Transverse colon (tissue), 4 donors: Measurements from ENCODE around the gene EPHA4. TPM values are rescaled to one million over a fixed set of nuclear protein-coding genes. Genes with fewer than 3 reads are reported as not detected.

Source experiments
- DNase-seq: peaks from one replicate; pipeline ENCODE4 v3.0.0-alpha.2; 2019
- H3K27ac ChIP-seq, 4 donors: fragments of 200-600 bp; sonication (generic); 2 replicates each; pipeline ENCODE4 v1.5.1; 2016 to 2018; ENCODE audit warnings: inconsistent platforms in 4 of 4
- H3K27me3 ChIP-seq: fragments of 200-600 bp; sonication (generic); 2 replicates; pipeline ENCODE4 v1.5.1; 2017; ENCODE audit warnings: inconsistent platforms
- H3K36me3 ChIP-seq, 4 donors: fragments of 200-600 bp; sonication (generic); 2 replicates each; pipeline ENCODE4 v1.5.1; 2017 to 2019; ENCODE audit warnings: inconsistent platforms in 4 of 4
- H3K4me1 ChIP-seq, 4 donors: fragments of 200-600 bp; sonication (generic); 2 replicates each; pipeline ENCODE4 v1.5.1; 2017 to 2020; ENCODE audit warnings: inconsistent platforms in 4 of 4
- H3K4me3 ChIP-seq, 4 donors: fragments of 200-600 bp; sonication (generic); 1 replicate in 1 of 4; 2 replicates in 3 of 4; pipeline versions ENCODE4 v1.5.1 to v1.6.1; 2017 to 2019; ENCODE audit warnings: inconsistent platforms in 4 of 4
- H3K9me3 ChIP-seq, 2 donors: fragments of 200-600 bp; sonication (generic); 2 replicates each; pipeline ENCODE4 v1.5.1; 2017 to 2019; ENCODE audit warnings: inconsistent platforms in 2 of 2
- EP300 ChIP-seq: sonication (generic); formaldehyde crosslinking; IDR thresholded peaks from one replicate; pipeline ENCODE4 v1.6.1; 2017; ENCODE audit warnings: antibody characterized with exemption, low read depth
- POLR2A ChIP-seq: fragments of 450-650 bp; IDR thresholded peaks from one replicate; pipeline ENCODE4 v1.6.1; 2016; ENCODE audit warnings: antibody characterized with exemption, mild to moderate bottlenecking, moderate library complexity
- POLR2AphosphoS5 ChIP-seq, 3 donors: sonication (generic); formaldehyde crosslinking; IDR thresholded peaks; one replicate each; pipeline ENCODE4 v1.6.1; 2016; ENCODE audit warnings: antibody characterized with exemption in 3 of 3
- WGBS, 2 donors: methylation state at CpG; one replicate each; pipeline ENCODE4 v1.1.5; 2018; ENCODE audit warnings: low coverage in 1 of 2; 5-methylcytosine and 5-hydroxymethylcytosine counted together
- in situ Hi-C, 4 donors: fragments of 200-750 bp; cut with MboI; loops; one replicate each; pipeline versions ENCODE4 v1.15.0 to v1.15.1; 2017; ENCODE audit warnings: low sequenced_read_pairs in 3 of 4, low pct_ligation_motif_present in 1 of 4, low pct_unique_long_range_greater_than_20kb in 1 of 4
- intact Hi-C: fragments of 100-400 bp; cut with DNase I; formaldehyde crosslinking; loops from one replicate; pipeline ENCODE4 v1.15.1; 2023; ENCODE audit warnings: low total_unique reads
- total RNA-seq, 4 donors: library from RNA; depleted of rRNA; stranded (reverse); fragments of >200 nt; gene quantifications; one replicate each; pipeline ENCODE4 v1.1.0, GENCODE V29; 2016
- TF ChIP-seq, protein P1 (sequence below), 5 experiments: fragments of 200-600 bp in 3 of 5; fragments of 450-650 bp in 2 of 5; sonication (generic) in 3 of 5; IDR thresholded peaks; 1 replicate in 2 of 5; 2 replicates in 3 of 5; pipeline ENCODE4 v1.5.1; 2016 to 2017; ENCODE audit warnings: antibody characterized with exemption in 5 of 5, inconsistent platforms in 3 of 5, mild to moderate bottlenecking in 2 of 5, moderate library complexity in 1 of 5

The EPHA4 gene
- total RNA-seq, 4 donors from 2014 or later: 1.5 to 21.0 (median 13.8) TPM

DNA sequence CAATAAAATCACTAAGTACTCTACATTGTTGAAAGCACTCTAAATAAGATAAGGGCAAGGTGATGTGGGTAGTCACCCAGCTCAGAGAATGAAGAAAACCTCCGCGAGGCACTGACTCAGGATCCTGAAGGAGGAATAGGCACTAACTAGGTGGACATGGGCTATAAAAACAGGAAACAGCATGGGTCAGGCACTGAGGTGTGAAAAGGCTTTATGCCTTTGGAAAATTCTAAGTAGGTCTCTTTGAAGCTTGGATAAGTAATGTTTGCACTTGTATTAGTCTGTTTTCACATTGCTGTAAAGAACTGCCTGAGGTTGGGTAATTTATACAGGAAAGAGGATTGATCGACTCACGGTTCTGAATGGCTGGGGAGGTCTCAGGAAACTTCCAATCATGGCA lies 161.6 kb downstream of the EPHA4 start:
- Histone ChIP-seq H3K27ac (no peak overlapping the region), H3K27me3 (no peaks in the 10 kb centered on the region), H3K36me3 (no peaks in the 10 kb centered on the region), H3K4me3 (no peak overlapping the region), H3K4me1 (no peaks in the 10 kb centered on the region), H3K9me3 (peaks cover 0 to 6% of the 10 kb centered on the region in 2 donors)
- WGBS, 2 donors: 86 to 88% methylated on average over 4 of the region's 4 CpGs
- no peak for DNase-seq
- in situ Hi-C loops: no loop called here
- intact Hi-C loops: no loop called here
- TF ChIP-seq EP300 (no peak), POLR2AphosphoS5 (IDR thresholded peaks at IDR 0.05) (no peak), POLR2A (no peak)
- TF ChIP-seq, protein P1, sequence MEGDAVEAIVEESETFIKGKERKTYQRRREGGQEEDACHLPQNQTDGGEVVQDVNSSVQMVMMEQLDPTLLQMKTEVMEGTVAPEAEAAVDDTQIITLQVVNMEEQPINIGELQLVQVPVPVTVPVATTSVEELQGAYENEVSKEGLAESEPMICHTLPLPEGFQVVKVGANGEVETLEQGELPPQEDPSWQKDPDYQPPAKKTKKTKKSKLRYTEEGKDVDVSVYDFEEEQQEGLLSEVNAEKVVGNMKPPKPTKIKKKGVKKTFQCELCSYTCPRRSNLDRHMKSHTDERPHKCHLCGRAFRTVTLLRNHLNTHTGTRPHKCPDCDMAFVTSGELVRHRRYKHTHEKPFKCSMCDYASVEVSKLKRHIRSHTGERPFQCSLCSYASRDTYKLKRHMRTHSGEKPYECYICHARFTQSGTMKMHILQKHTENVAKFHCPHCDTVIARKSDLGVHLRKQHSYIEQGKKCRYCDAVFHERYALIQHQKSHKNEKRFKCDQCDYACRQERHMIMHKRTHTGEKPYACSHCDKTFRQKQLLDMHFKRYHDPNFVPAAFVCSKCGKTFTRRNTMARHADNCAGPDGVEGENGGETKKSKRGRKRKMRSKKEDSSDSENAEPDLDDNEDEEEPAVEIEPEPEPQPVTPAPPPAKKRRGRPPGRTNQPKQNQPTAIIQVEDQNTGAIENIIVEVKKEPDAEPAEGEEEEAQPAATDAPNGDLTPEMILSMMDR (IDR thresholded peaks at IDR 0.05): no peak

DNA sequence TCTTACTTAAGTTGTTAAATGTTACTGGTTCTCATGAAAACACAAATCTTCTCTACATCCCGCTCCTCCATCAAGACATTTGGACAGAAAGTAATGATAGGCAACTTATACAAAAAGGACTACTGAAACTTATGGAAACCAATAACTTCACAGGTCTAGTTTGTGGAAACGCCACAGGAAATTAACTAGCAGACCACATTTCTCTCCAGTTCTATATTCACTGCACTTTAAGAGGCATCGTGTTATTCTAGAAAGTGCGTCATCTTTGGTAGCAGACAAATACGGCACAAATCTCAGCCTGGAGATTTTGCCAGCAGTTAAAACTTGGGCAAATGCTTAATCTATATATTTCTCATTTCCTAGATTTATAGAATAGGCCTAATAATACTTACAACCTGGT lies 164.3 kb downstream of the EPHA4 start:
- Histone ChIP-seq H3K9me3 (peaks cover 0 to 6% of the 10 kb centered on the region in 2 donors), H3K27ac (no peak overlapping the region)
- WGBS, 2 donors: 85 to 91% methylated on average over 3 to 5 of the region's 5 CpGs

DNA sequence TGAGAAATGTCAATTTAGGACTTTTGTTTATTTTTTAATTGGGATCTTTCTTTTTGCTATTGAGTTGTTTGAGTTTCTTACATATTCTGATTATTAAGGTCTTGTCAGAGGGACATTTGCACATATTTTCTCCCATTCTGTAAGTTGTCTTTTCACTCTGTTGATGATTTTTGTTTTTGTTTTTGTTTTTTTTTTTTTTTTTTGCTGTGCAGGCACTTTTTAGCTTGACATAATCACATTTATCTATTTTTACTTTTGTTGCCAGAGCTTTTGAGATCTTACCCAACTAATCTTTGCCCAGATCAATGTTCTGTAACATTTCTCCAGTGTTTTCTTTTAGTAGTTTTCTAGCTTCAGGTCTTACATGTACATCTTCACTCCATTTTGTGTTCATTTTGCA lies 166.6 kb downstream of the EPHA4 start:
- H3K4me3 ChIP-seq: no peak overlapping the region
- intact Hi-C loops (no loop called here), in situ Hi-C loops (no loop called here)
- peaks cover 0 to 6% of the 10 kb centered on the region in 2 donors for H3K9me3 ChIP-seq
- DNase-seq: no peak
- H3K36me3 ChIP-seq: no peaks in the 10 kb centered on the region
- no peaks in the 10 kb centered on the region for H3K27me3 ChIP-seq
- H3K27ac ChIP-seq: no peak overlapping the region
- H3K4me1 ChIP-seq: no peaks in the 10 kb centered on the region
- TF ChIP-seq, protein P1 (IDR thresholded peaks at IDR 0.05): no peak
- TF ChIP-seq POLR2AphosphoS5 (IDR thresholded peaks at IDR 0.05): no peak
- TF ChIP-seq POLR2A: no peak
- TF ChIP-seq EP300: no peak

More for the DNA sequence above, 164.3 kb downstream of the EPHA4 start:
- DNase-seq: no peak
- in situ Hi-C loops: no loop called here
- no peaks in the 10 kb centered on the region for H3K4me1 ChIP-seq
- TF ChIP-seq EP300: no peak
- TF ChIP-seq, protein P1 (IDR thresholded peaks at IDR 0.05): no peak
- no peak for TF ChIP-seq POLR2A
- intact Hi-C loops: no loop called here
- no peak overlapping the region for H3K4me3 ChIP-seq
- no peaks in the 10 kb centered on the region for H3K27me3 ChIP-seq
- H3K36me3 ChIP-seq: no peaks in the 10 kb centered on the region

DNA sequence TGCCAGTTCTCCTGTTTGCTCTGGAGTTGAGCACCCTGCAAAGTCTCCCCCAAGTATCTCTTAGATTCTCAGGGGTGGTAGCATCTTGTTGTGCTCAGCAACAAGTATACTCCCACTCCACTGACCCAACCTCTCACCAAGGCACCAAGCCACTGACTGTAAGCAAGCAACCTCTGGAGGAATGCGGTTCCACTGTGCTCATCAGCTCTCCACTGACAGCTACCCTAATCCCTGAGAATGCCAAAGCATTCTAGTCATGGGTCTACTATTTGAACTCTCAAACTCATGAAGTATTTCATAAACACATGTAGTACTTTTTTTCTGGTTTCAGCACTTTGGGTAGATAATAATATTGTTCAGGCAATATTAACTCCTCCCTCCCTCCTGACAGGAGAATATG lies 170.0 kb downstream of the EPHA4 start:
- TF ChIP-seq EP300 (no peak), POLR2AphosphoS5 (IDR thresholded peaks at IDR 0.05) (no peak), POLR2A (no peak)
- TF ChIP-seq, protein P1 (IDR thresholded peaks at IDR 0.05): no peak
- Histone ChIP-seq H3K27ac (no peak overlapping the region), H3K36me3 (no peaks in the 10 kb centered on the region), H3K27me3 (no peaks in the 10 kb centered on the region), H3K9me3 (peaks cover 0 to 6% of the 10 kb centered on the region in 2 donors), H3K4me3 (no peak overlapping the region), H3K4me1 (no peaks in the 10 kb centered on the region)
- DNase-seq: no peak
- WGBS, 2 donors: 62% methylated on average over 1 of the region's 1 CpG; no CpG with 5 or more reads in 1 of the 2 donors
- intact Hi-C loops (no loop called here), in situ Hi-C loops (no loop called here)
